Left cardiac atrium (tissue), 4 donors: ENCODE data around the gene ZP2. TPM values are rescaled to one million over a fixed set of nuclear protein-coding genes. Genes with fewer than 3 reads are reported as not detected.
A peak's percentile ranks its signal among the peaks of the same experiment; 100 is the strongest.
"Not testable (repeated sequence)": the region's sequence is repeated elsewhere in the genome, so short reads cannot be mapped to it uniquely, and the experiment has no call there.

Experiments used
- ATAC-seq, 2 donors: fragments of 200-7000 bp; cut with Tn5 transposase; one replicate each; pipeline ENCODE4 v1.9.1; 2020; ENCODE audit warnings: mild to moderate bottlenecking in 2 of 2, moderate library complexity in 2 of 2
- DNase-seq: peaks from one replicate; pipeline ENCODE4 v3.0.0-alpha.2; 2020
- intact Hi-C, 2 donors: fragments of 100-400 bp; cut with DNase I; formaldehyde crosslinking; loops; one replicate each; pipeline versions ENCODE4 v1.14.1 to v1.15.1; 2022 to 2023
- total RNA-seq, 2 donors: library from RNA; stranded (reverse); fragmentation: NEBNext Ultra II Directional; extraction: Animal tissue kit (Norgen Biotek cat#: 25700); gene quantifications; one replicate each; pipeline ENCODE4 v1.2.1, GENCODE V29; 2021
- donor health status: DM: no; HTN: yes; CAD: no.
- donor health status: DM: no; HTN: yes; CAD: no; lungs with severe emphysema.
- donor health status: DM: yes; HTN: yes; CAD: no.
- donor health status: Dilated cardiomyopathy.

The ZP2 gene
- total RNA-seq, 2 donors from 2014 or later: not detected

DNA sequence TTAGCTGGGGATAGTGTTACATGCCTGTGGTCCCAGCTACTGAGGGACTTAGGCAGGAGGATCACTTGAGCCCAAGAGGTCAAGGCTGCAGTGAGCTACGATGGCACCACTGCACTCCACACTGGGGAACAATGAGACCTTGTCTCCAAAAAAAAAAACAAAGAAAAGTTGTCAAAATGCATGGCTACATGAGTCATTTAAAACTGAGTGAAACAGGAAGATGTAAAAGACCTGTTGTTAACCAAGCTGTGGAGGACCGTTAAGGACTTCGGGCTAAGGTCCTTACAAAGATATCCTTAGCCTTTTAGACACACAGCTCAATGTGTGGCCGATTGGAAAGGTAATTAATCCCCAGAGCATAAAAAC lies 25.1 kb downstream of the ZP2 start:
- DNase-seq: no peak
- intact Hi-C loops: no loop called here
- no peak for ATAC-seq

DNA sequence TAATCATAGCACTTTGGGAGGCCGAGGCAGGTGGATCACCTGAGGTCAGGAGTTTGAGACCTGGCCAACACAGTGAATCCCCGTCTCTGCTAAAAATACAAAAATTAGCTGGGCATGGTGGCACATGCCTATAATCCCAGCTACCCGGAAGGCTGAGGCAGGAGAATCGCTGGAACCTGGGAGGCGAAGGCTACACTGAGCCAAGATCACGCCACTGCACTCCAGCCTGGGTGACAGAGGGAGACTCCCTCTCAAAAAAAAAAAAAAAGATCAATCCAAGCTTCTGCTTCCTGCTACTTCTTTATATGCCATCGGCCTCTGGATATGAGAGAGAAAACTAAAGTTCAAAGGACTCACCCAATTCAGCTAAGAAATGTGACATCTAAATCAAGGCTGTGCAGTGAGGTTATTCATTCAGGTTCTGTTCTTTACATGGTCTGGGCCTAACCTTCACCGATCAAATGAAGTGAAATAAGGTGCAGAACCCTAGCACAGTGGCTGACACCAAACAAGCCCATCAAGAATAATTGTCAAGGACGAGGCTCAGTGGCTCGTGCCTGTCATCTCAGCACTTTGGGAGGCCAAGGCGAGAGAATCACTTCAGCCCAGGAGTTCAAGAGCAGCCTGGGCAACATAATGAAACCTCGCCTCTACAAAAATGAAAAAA lies 25.6 kb downstream of the ZP2 start:
- intact Hi-C loops: no loop called here
- DNase-seq: no peak
- ATAC-seq: no peak

DNA sequence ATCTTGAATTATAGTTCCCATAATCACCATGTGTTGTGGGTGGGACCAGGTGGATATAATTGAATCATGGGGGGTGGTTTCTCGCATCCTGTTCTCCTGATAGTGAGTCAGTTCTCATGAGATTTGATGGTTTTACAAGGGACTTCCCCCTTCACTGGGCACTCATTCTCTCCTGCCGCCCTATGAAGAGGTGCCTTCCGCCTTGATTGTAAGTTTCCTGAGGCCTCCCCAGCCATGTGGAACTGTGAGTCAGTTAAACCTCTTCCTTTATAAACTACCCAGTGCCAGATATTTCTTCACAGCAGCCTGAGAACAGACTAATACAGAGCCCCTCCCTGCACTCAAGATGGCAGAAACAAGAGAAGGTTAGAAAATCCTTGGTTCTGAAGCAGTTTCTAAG lies 26.5 kb downstream of the ZP2 start:
- ATAC-seq (no peak), DNase-seq (no peak)
- intact Hi-C loops: no loop called here

- DNase-seq: no peak
- intact Hi-C loops: no loop called here
- ATAC-seq: no peak
Measured at GRCh38 chr16:21183995-21184394, 27.4 kb downstream of the ZP2 start.

- no peak for DNase-seq
- intact Hi-C loops: no loop called here
- ATAC-seq: no peak
Measured at GRCh38 chr16:21179983-21180365, 31.4 kb downstream of the ZP2 start.

GRCh38 chr16:21179126-21179982 lies 32.0 kb downstream of the ZP2 start:
- intact Hi-C loops: no loop called here
- DNase-seq: no peak
- ATAC-seq: peak; percentile 86 to 92

DNA sequence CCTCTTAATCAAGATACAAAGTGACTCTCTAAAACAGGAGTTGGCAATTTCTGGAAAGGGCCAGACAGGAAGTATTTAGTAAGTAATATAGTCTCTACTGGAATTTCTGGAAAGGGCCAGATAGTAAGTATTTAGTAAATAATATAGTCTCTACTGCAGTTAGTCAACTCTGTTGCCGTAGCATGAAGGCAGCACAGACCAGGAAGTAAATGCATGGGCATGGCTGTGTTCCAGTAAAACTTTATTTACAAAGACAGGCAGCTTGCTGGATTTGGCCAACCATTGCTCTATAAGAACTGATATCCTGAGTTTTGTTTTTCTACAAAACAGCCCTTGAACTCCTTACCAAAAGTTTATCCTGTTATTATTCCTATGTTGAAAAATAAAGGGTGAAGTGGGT lies 36.0 kb downstream of the ZP2 start:
- intact Hi-C loops: no loop called here
- DNase-seq (no peak), ATAC-seq (no peak)

DNA sequence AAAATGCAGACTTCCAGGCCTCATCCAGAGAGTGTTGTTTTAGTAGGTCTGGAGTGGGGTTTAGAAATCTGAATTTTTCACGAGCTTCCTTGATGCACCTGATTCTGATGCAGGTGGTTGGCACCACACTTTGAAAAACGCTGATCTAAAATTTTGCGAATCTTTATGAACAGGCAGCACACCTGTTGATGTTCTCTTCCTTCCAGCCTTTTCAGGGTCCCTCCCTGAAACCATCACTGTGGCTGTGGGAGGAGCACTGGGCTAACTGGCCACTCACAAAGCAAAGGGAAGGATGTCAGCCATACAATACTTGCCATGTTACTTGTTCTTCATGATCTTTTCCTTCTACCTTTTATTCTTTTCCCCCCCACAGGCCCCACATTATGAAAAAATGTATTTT lies 38.7 kb downstream of the ZP2 start:
- ATAC-seq: no peak
- DNase-seq: no peak
- intact Hi-C loops: no loop called here

GRCh38 chr16:21170116-21170515 lies 41.3 kb downstream of the ZP2 start:
- DNase-seq, ATAC-seq, intact Hi-C loops: not testable (repeated sequence)

DNA sequence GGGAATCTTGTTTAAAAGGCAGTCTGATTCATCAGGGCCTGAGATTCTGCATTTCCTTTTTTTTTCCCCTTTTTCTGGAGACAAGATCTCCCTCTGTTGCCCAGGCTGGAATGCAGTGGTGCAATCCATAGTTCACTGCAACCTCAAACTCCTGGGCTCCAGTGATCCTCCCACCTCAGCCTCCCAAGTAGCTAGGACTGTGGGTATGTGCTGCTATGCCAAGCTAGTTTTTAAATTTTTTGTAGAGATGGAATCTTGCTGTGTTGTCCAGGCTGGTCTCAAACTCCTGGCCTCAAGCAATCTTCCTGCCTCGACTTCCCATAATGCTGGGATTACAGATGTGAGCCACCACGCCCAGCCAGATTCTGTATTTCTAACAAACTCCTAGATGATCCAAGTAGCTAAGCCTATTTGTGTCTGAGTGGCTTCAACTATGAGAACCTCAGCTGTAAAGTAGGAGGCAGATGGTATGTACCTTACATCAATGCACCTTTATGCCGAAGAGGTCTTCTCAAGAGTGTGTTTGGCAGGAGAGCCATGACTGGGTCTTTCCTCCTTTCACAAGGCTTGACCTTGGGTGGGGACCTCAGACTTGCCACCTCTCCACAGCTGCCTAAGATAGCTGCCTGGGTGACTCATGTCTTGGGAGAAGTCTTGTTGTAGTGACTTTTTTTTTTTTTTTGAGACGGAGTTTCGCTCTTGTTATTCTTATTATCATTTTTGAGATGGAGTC lies 42.0 kb downstream of the ZP2 start:
- intact Hi-C loops: no loop called here
- ATAC-seq (no peak), DNase-seq (no peak)

DNA sequence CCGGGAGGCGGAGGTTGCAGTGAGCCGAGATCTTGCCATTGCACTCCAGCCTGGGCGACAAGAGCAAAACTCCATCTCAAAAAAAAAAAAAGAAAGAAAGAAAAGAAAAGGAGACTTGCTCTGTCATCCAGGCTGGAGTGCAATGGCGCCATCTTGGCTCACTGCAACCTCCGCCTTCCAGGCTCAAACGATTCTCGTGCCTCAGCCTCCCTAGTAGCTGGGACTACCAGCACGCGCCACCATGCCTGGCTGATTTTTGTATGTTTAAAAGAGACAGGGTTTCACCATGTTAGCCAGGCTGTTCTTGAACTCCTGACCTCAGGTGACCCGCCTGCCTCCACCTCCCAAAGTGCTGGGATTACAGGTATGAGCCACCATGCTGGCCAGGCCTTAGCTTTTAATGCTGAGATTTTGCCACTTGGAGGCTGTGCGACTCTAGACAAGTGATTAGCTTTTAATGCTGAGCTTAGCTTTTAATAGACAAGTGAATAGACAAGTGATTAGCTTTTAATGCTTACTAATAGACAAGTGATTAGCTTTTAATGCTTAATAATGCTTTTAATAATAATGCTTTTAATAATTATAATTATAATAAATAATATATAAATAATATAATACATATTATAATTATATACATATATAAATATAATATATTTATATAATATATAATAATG lies 43.3 kb downstream of the ZP2 start:
- ATAC-seq (no peak), DNase-seq (no peak)
- intact Hi-C loops: no loop called here

DNA sequence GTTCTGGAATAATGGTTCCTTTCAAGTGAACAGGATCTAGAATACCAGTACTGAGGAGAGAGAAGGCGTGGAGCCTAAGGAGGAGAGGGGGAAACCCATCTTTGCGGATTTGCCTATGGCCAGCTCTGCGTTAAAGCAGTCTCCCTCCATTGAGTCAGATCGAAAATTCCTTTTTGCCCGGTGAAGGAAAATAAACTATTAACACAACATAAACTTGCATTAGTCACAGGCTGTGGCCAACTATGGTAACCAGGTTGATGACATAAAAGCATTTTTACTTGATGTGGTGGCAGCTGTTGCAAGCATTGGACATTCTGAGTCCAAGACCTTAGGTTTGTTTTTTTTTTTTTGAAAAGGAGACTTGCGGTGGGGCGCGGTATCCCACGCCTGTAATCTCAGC lies 44.0 kb downstream of the ZP2 start:
- DNase-seq (no peak), ATAC-seq (no peak)
- intact Hi-C loops: no loop called here

DNA sequence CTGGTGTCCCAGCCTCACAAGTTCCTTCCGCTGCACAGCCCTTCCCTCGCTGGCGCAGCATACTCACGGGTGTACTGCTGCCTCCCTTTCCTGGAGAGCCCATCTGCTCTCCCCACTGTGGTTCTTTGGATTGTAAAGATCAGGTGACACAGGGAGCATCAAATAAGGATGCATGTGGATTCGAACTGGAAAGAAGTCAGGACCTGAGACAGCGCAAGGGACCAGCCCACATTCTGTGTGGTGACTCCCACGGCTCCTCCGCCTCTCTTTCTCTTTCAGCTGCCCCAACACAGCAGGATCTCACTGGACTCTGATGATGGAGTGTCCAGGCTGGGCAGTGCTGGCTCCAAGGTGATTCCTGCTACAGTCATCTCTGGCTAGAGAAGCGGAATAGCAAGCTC lies 44.8 kb downstream of the ZP2 start:
- DNase-seq (no peak), ATAC-seq (no peak)
- intact Hi-C loops: no loop called here

GRCh38 chr16:21164521-21165168 lies 46.7 kb downstream of the ZP2 start:
- DNase-seq: no peak
- intact Hi-C loops: no loop called here
- ATAC-seq: no peak

DNA sequence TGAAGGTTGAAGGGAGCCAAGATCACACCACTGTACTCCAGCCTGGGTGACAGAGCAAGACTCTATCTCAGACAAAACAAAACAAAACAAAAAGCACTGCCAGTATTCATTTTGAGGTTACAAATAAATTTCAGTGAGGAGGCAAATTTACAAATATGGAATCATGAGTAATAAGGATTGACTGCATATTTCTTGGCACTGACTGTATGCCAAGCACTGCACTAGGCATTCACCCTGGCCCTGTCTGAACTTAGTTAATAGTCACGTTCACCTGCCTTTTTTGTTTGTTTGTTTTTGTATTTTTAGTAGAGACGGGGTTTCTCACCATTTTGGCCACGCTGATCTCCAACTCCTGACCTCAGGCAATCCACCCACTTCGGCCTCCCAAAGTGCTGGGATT lies 47.8 kb downstream of the ZP2 start:
- intact Hi-C loops: no loop called here
- ATAC-seq (no peak), DNase-seq (no peak)

DNA sequence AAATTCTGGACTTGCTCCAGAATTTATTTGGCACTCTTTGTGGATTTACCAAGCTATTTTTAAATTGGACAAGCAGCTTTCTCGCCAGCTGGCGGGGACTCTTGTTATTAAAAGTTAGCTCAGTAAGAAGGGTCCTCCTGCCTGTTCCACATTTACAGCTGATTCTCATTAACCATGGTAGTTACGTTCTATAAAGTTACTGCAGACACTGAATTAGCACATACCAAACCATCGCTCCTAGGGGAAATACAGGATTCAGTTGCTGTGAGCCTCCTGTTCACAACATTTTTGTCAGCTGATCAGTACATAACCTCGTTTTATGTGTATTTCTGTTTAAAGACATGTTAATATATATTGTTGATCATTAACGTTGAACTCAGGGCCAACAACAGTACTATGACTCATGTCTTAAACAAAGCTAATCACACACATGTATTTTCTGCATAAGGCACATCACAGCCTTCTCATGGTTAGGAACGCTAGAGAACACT lies 48.7 kb downstream of the ZP2 start:
- DNase-seq (peak; percentile 52), ATAC-seq (peak in 1 of 2 donors; percentile 18)
- intact Hi-C loops: no loop called here

GRCh38 chr16:21161211-21161610 lies 50.2 kb downstream of the ZP2 start:
- DNase-seq (no peak), ATAC-seq (no peak)
- intact Hi-C loops: loop anchor here in 1 of 2 donors (2.0 kb wide), 1 partner anchor 140 kb away; no protein-coding TSS in a partner anchor

GRCh38 chr16:21160276-21160675 lies 51.1 kb downstream of the ZP2 start:
- no peak for ATAC-seq
- DNase-seq: no peak
- intact Hi-C loops: loop anchor here in 1 of 2 donors (2.0 kb wide), 1 partner anchor 141 kb away; no protein-coding TSS in a partner anchor
